Fibroblast of the aortic adventitia (primary cell): ENCODE results near the gene ACTL6B. TPM values are rescaled to one million over a fixed set of nuclear protein-coding genes. Genes with fewer than 3 reads are reported as not detected.
A peak's percentile ranks its signal among the peaks of the same experiment; 100 is the strongest.

Source experiments
- DNase-seq: peaks from one replicate; pipeline ENCODE4 v3.0.0-alpha.2; 2010; ENCODE audit warnings: low read depth
- H3K4me3 ChIP-seq: 2 replicates; pipeline ENCODE4 v1.5.1; 2011; ENCODE audit warnings: low read depth, mild to moderate bottlenecking, control low read depth, low read length, moderate library complexity
- CTCF ChIP-seq: IDR thresholded peaks from 2 replicates; pipeline ENCODE4 v1.5.1; 2011; ENCODE audit warnings: mild to moderate bottlenecking, low read length, control low read depth, inconsistent platforms; ENCODE audit not compliant: insufficient read depth
- total RNA-seq: library from RNA; depleted of rRNA; stranded (reverse); fragments of >200 nt; gene quantifications from 2 replicates; pipeline ENCODE4 v1.2.3, GENCODE V29; 2012; ENCODE audit warnings: low replicate concordance

The ACTL6B gene
- total RNA-seq, 1 donor: not detected

GRCh38 chr7:100679927-100680575 is 23.8 kb upstream of the ACTL6B start:
- TF ChIP-seq CTCF: no peak
- DNase-seq: peak; percentile 50
- H3K4me3 ChIP-seq: no peak overlapping the region

GRCh38 chr7:100679129-100679926 is 23.1 kb upstream of the ACTL6B start:
- no peak for TF ChIP-seq CTCF
- H3K4me3 ChIP-seq: no peak overlapping the region
- DNase-seq: no peak

GRCh38 chr7:100678291-100678984 is 22.2 kb upstream of the ACTL6B start:
- no peak for TF ChIP-seq CTCF
- H3K4me3 ChIP-seq: no peak overlapping the region
- DNase-seq: no peak

GRCh38 chr7:100677308-100678267 is 21.3 kb upstream of the ACTL6B start:
- no peak overlapping the region for H3K4me3 ChIP-seq
- TF ChIP-seq CTCF: no peak
- DNase-seq: no peak

GRCh38 chr7:100676501-100677306 is 20.5 kb upstream of the ACTL6B start:
- no peak for DNase-seq
- peak overlapping the region; percentile 85 for H3K4me3 ChIP-seq
- no peak for TF ChIP-seq CTCF
